GM19023 (cell line): ENCODE results near the gene ANKS1A.
"Not testable (repeated sequence)": the region's sequence is repeated elsewhere in the genome, so short reads cannot be mapped to it uniquely, and the experiment has no call there.

Experiments used
- ATAC-seq: cut with Tn5 transposase; IDR thresholded peaks from one replicate; pipeline ENCODE4 v1.9.1; 2021; ENCODE audit warnings: mild to moderate bottlenecking, moderate library complexity; ENCODE audit not compliant: unreplicated experiment

The ANKS1A gene

GRCh38 chr6:34877869-34878485 lies 11.1 kb upstream of the ANKS1A start:
- ATAC-seq: no peak

GRCh38 chr6:34884073-34884472 lies 5.0 kb upstream of the ANKS1A start:
- ATAC-seq: not testable (repeated sequence)

GRCh38 chr6:34884996-34885395 lies 4.1 kb upstream of the ANKS1A start:
- no peak for ATAC-seq

GRCh38 chr6:34885837-34886236 lies 3.2 kb upstream of the ANKS1A start:
- ATAC-seq: not testable (repeated sequence)

GRCh38 chr6:34887753-34888513 lies 1.1 kb upstream of the ANKS1A start, which contains the start of gene TAF11:
Gene TAF11 (minus strand): TSS chr6:34888042. CDS start chr6:34887957, 85 bp downstream.
- no peak for ATAC-seq

- no peak for ATAC-seq
Observed at GRCh38 chr6:34888514-34888856, 570 bp upstream of the ANKS1A start.

DNA sequence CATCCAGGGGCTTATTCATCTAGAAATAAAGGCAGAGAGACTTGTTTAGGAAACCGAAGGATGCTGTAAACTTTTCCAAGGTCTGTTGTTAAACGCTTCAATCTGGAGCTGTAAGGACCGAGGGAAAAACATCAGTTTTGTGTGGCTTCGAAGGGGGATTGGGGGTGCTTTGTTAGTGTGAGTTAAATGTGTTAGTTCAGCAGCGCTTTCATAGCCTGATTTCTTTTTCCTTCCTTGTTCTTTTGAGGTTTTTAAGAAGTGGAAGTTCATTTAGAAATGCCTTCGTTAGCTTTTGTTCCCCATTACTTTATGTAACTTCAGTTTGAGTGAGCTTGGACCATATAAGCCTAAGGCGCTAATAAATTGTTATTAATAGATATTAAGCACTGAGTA lies 1.5 kb downstream of the ANKS1A start:
- no peak for ATAC-seq

- ATAC-seq: no peak
Observed at GRCh38 chr6:34891296-34891695, 2.2 kb downstream of the ANKS1A start.

DNA sequence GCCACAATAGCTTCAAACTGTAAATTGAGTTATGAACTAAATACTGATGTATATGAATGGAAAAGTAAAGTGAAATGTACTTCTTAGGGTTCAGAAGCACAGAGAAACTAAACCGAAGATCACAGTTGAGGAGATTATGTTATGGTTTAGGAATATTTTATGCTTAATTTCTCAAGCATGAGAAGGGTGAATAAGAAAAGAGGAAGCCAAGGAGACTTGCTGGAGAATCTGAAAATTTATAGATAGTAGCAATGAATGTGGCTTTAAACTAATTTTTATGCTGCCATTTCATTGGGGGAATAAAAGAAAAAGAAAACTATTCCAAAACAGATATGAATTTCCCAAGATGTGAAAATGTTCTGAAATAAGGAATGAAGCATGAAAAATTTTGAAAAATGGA lies 5.6 kb downstream of the ANKS1A start:
- no peak for ATAC-seq

- ATAC-seq: no peak
Observed at GRCh38 chr6:34897130-34897529, 8.1 kb downstream of the ANKS1A start.

GRCh38 chr6:34897716-34898115 lies 8.7 kb downstream of the ANKS1A start:
- ATAC-seq: no peak

DNA sequence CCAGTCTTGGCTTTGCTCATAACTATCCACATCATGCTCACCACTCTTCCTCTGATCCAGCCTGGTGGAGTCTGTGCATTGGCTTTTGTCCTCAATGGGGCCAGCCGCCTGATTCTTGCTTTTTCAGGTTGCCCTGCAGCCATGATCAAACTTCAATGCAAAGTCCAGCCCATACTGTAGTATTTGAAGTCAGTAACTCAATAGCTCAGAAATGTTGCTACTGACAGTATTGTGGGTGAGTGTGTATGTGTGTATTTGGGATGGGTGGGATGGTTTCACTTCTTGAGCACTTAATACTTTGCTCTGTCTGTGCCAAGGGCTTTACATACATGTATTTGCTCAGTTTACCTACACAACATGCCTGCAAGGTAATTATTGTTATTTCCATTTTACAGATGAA lies 10.7 kb downstream of the ANKS1A start:
- ATAC-seq: not testable (repeated sequence)

DNA sequence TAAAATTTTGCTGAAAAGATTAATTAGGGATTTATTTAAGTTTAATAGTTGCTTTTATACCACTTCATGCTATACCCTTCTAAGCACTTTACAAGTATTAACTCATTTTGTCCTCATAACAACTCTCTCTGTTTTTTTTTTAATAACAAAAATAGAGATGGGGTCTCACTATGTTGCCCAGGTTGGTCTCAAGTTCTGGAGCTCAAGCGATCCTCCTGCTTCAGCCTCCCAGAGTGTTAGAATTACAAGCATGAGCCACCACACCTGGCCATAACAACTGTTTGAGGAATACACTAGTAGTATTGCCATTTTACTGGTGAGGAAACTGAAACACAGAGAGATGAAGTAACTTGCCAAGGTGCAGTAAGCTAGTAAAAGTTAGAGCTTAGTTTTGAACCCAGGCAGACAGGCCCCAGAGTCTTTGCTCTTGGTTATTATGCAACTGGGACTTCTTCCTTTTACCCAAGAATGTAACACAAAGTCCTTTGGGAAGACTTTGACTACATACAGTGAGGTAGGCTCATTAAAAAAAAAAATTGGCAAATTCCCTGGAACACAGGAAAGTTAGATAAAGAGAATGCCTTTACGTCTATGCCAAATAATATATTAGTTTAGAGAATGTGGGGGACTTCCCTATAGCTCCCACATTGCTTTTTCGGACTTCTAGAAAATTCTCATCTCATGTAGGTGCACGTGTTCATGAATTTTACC lies 11.4 kb downstream of the ANKS1A start:
- no peak for ATAC-seq

DNA sequence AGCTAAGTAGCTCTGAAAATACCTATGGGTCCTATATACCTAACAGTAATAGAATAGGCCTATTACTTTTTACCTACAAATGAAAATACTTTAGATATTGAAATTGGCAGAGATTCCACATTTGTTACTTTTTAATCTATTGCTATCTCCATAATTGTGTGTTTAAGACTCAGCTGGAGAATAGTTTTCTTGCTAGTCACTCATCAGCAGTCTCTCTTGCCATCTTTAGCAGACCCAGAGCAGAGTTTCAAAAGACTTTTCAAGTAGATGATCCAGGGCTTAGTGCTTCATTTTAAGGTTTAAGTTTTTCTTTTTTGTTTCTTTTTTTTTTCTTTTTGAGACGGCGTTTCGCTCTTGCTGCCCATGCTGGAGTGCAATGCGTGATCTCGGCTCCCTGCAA lies 12.9 kb downstream of the ANKS1A start:
- ATAC-seq: no peak

DNA sequence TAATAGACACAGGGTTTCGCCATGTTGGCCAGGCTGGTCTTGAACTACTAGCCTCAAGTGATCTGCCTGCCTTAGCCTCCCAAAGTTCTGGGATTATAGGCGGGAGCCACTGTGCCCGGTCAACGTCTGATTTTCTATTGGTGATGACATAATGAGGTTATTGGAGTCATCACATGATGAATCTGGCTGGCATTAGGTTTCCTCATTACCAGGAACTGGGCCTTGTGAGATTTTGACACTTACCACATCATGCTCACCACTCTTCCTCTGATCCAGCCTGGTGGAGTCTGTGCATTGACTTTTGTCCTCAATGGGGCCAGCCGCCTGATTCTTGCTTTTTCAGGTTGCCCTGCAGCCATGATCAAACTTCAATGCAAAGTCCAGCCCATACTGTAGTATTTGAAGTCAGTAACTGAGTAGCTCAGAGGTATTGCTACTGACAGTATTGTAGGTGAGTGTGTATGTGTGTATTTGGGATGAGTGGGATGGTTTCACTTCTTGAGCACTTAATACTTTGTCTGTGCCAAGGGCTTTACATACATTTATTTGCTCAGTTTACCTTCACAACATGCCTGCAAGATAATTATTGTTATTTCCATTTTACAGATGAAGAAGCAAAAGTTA lies 16.0 kb downstream of the ANKS1A start:
- ATAC-seq: no peak

GRCh38 chr6:34906826-34907225 lies 17.8 kb downstream of the ANKS1A start:
- no peak for ATAC-seq

DNA sequence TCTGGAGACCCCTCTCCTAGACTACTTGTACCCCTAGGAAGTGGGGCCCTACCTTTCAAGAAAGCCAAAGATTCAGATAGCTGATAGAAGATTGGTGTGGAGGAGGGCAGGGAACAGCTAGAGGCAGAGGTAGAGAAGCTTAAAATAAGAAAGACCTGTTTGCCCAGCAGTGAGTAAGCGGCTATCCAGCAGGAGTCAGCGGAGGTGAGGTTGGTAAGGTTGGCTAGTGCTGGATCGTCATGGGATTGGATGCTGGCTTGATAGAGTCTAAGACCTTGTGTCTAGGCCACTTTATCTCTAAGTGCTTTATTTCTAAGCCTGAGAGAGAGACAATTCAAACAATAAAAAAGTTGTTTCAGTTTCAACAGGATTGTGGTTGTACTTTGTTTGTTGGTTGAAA lies 19.1 kb downstream of the ANKS1A start:
- ATAC-seq: no peak

GRCh38 chr6:34909320-34909883 lies 20.3 kb downstream of the ANKS1A start:
- ATAC-seq: no peak

- no peak for ATAC-seq
Observed at GRCh38 chr6:34911822-34912221, 22.8 kb downstream of the ANKS1A start.

- ATAC-seq: no peak
Observed at GRCh38 chr6:34912715-34913464, 23.8 kb downstream of the ANKS1A start.

DNA sequence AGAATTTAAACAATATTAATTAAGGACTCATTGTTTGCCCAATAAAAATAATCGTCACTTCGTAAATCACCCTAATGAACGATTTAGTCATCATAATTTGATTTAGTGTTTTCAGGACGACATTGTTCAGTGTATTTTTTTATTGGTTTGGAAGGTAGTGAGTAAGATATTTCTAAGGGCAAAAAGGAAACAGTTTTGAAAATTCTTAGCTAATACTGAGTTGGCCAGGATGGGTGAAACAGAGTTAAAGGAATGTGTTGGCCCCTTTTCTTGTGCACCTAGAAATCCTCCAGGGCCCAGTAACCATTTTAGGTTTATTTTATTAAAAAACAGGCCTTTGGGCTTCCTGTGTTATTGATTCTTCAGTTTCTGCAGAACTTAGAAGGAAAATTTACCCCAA lies 25.3 kb downstream of the ANKS1A start:
- ATAC-seq: no peak
